ENCODE results near the gene DPP3.

DPP3 gene

GRCh38 chr11:66443602-66444001 is 36.6 kb upstream of the DPP3 start:
- no peak overlapping the region for H3K4me3 ChIP-seq
- no peak overlapping the region for H3K27ac ChIP-seq
- H3K36me3 ChIP-seq (ENCODE audit: insufficient read depth, low read length): no peaks in the 10 kb centered on the region
- H3K9ac ChIP-seq (ENCODE audit: insufficient read length): no peak overlapping the region
- no peak for DNase-seq (ENCODE audit: low read depth, low spot score)
- TF ChIP-seq FOXP2 (optimal IDR thresholded peaks at IDR 0.05; ENCODE audit: control extremely low read depth, extremely low read length, insufficient read depth) (no peak), POLR2AphosphoS5 (IDR thresholded peaks at IDR 0.05; ENCODE audit: borderline replicate concordance, low read depth, low read length) (no peak), EZH2 (IDR thresholded peaks at IDR 0.05) (no peak)
- H3K9me3 ChIP-seq (ENCODE audit: low read depth, low read length): no peaks in the 10 kb centered on the region

- TF ChIP-seq EZH2 (IDR thresholded peaks at IDR 0.05) (no peak), POLR2AphosphoS5 (IDR thresholded peaks at IDR 0.05; ENCODE audit: borderline replicate concordance, low read depth, low read length) (no peak), FOXP2 (optimal IDR thresholded peaks at IDR 0.05; ENCODE audit: control extremely low read depth, extremely low read length, insufficient read depth) (no peak)
- H3K9me3 ChIP-seq (ENCODE audit: low read depth, low read length): no peaks in the 10 kb centered on the region
- H3K4me3 ChIP-seq: no peak overlapping the region
- DNase-seq (ENCODE audit: low read depth, low spot score): no peak
- H3K36me3 ChIP-seq (ENCODE audit: insufficient read depth, low read length): no peaks in the 10 kb centered on the region
- no peak overlapping the region for H3K27ac ChIP-seq
- H3K9ac ChIP-seq (ENCODE audit: insufficient read length): no peak overlapping the region
Observed at GRCh38 chr11:66447012-66447411, 33.2 kb upstream of the DPP3 start.

DNA sequence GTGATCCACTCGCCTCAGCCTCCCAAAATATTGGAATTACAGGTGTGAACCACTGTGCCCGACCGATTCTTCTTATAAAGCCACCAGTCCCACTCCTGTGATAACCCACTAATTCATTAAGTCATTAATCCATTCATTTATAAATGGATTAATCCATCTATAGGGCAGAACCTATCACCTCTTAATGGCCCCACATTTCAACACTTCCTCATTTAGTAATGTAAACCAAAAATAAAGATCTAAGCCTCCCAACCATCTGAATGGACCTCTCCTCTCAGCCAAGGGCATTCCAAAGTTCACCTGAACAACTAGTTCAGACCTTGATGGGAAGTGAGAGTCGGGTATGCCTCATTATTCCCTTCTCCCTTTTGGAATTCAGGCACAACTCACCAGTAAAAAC is 31.7 kb upstream of the DPP3 start:
- Histone ChIP-seq H3K9me3 (ENCODE audit: low read depth, low read length) (no peaks in the 10 kb centered on the region), H3K4me3 (no peak overlapping the region)
- DNase-seq (ENCODE audit: low read depth, low spot score): no peak

DNA sequence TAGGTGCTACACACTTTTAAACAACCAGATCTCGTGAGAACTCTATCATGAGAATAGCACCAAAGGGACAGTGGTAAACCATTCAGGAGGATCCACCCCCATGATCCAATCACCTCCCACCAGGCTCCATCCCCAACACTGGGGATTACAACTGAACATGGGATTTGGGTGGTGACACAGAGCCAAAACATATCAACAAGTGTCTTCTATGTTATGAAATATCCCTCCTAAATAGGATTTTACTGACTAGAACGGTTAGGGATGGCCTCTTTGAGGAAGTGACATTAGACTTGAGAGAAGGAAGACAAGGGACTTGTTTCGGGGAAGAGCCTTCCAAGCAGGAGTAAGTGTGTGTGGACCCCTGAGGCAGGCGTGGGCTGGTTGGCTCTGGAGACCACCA is 29.7 kb upstream of the DPP3 start:
- H3K27ac ChIP-seq: no peak overlapping the region
- no peaks in the 10 kb centered on the region for H3K36me3 ChIP-seq (ENCODE audit: insufficient read depth, low read length)
- H3K4me3 ChIP-seq: no peak overlapping the region
- TF ChIP-seq POLR2AphosphoS5 (IDR thresholded peaks at IDR 0.05; ENCODE audit: borderline replicate concordance, low read depth, low read length): no peak
- TF ChIP-seq FOXP2 (optimal IDR thresholded peaks at IDR 0.05; ENCODE audit: control extremely low read depth, extremely low read length, insufficient read depth): no peak
- no peak for TF ChIP-seq EZH2 (IDR thresholded peaks at IDR 0.05)
- H3K9me3 ChIP-seq (ENCODE audit: low read depth, low read length): no peaks in the 10 kb centered on the region
- DNase-seq (ENCODE audit: low read depth, low spot score): no peak
- H3K9ac ChIP-seq (ENCODE audit: insufficient read length): no peak overlapping the region

More for the DNA sequence above, 31.7 kb upstream of the DPP3 start:
- no peak for TF ChIP-seq EZH2 (IDR thresholded peaks at IDR 0.05)
- no peak for TF ChIP-seq FOXP2 (optimal IDR thresholded peaks at IDR 0.05; ENCODE audit: control extremely low read depth, extremely low read length, insufficient read depth)
- no peak for TF ChIP-seq POLR2AphosphoS5 (IDR thresholded peaks at IDR 0.05; ENCODE audit: borderline replicate concordance, low read depth, low read length)
- Histone ChIP-seq H3K27ac (no peak overlapping the region), H3K9ac (ENCODE audit: insufficient read length) (no peak overlapping the region), H3K36me3 (ENCODE audit: insufficient read depth, low read length) (no peaks in the 10 kb centered on the region)

DNA sequence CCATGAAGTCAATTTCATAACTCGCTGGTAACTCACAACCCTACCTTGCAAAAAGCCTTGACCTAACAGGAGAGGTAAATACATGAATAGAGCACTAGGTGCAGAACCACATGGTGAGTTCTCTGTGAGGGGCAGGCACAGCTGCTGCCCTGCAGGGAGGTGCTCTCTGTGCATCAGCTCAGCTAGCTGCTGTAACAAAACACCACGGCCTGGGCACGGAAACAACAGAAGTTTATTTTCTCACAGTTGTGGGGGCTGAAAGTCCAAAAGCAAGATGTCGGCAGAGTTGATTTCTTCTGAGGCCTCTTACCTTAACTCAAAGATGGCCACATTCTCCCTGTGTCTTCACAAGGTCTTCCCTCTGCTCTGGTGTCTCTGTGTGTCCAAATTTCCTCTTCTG is 28.6 kb upstream of the DPP3 start:
- Histone ChIP-seq H3K27ac (no peak overlapping the region), H3K9ac (ENCODE audit: insufficient read length) (no peak overlapping the region), H3K9me3 (ENCODE audit: low read depth, low read length) (no peaks in the 10 kb centered on the region), H3K4me3 (no peak overlapping the region), H3K36me3 (ENCODE audit: insufficient read depth, low read length) (no peaks in the 10 kb centered on the region)
- no peak for DNase-seq (ENCODE audit: low read depth, low spot score)
- TF ChIP-seq POLR2AphosphoS5 (IDR thresholded peaks at IDR 0.05; ENCODE audit: borderline replicate concordance, low read depth, low read length) (no peak), FOXP2 (optimal IDR thresholded peaks at IDR 0.05; ENCODE audit: control extremely low read depth, extremely low read length, insufficient read depth) (no peak), EZH2 (IDR thresholded peaks at IDR 0.05) (no peak)

- TF ChIP-seq POLR2AphosphoS5 (IDR thresholded peaks at IDR 0.05; ENCODE audit: borderline replicate concordance, low read depth, low read length): no peak
- no peak for TF ChIP-seq EZH2 (IDR thresholded peaks at IDR 0.05)
- TF ChIP-seq FOXP2 (optimal IDR thresholded peaks at IDR 0.05; ENCODE audit: control extremely low read depth, extremely low read length, insufficient read depth): no peak
- Histone ChIP-seq H3K9me3 (ENCODE audit: low read depth, low read length) (no peaks in the 10 kb centered on the region), H3K4me3 (no peak overlapping the region), H3K36me3 (ENCODE audit: insufficient read depth, low read length) (no peaks in the 10 kb centered on the region), H3K27ac (no peak overlapping the region), H3K9ac (ENCODE audit: insufficient read length) (no peak overlapping the region)
- DNase-seq (ENCODE audit: low read depth, low spot score): no peak
Observed at GRCh38 chr11:66454247-66454646, 26.0 kb upstream of the DPP3 start.

GRCh38 chr11:66454828-66455227 is 25.4 kb upstream of the DPP3 start:
- TF ChIP-seq POLR2AphosphoS5 (IDR thresholded peaks at IDR 0.05; ENCODE audit: borderline replicate concordance, low read depth, low read length): no peak
- no peak for TF ChIP-seq FOXP2 (optimal IDR thresholded peaks at IDR 0.05; ENCODE audit: control extremely low read depth, extremely low read length, insufficient read depth)
- TF ChIP-seq EZH2 (IDR thresholded peaks at IDR 0.05): no peak
- Histone ChIP-seq H3K36me3 (ENCODE audit: insufficient read depth, low read length) (no peaks in the 10 kb centered on the region), H3K27ac (no peak overlapping the region), H3K9ac (ENCODE audit: insufficient read length) (no peak overlapping the region), H3K9me3 (ENCODE audit: low read depth, low read length) (no peaks in the 10 kb centered on the region), H3K4me3 (no peak overlapping the region)
- DNase-seq (ENCODE audit: low read depth, low spot score): no peak

DNA sequence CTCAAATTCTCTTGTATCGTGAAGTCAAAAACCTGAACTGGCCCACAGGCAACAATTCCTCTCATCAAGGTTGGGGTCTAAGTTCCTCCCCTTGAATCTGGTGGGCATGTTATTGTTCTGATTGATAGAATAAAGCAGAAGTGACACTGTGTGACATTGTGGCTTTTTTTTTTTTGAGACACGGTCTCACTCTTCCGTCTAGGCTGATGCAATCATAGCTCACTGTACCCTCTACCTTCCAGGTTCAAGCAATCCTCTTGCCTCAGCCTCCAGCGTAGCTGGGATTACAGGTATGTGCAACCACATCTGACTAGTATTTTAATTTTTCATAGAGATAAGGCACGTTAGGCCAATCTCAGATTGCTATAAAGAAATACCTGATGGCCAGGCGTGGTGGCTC is 22.4 kb upstream of the DPP3 start:
- Histone ChIP-seq H3K9me3 (ENCODE audit: low read depth, low read length) (no peaks in the 10 kb centered on the region), H3K4me3 (no peak overlapping the region), H3K27ac (no peak overlapping the region), H3K36me3 (ENCODE audit: insufficient read depth, low read length) (no peaks in the 10 kb centered on the region), H3K9ac (ENCODE audit: insufficient read length) (no peak overlapping the region)
- no peak for TF ChIP-seq EZH2 (IDR thresholded peaks at IDR 0.05)
- no peak for TF ChIP-seq POLR2AphosphoS5 (IDR thresholded peaks at IDR 0.05; ENCODE audit: borderline replicate concordance, low read depth, low read length)
- no peak for TF ChIP-seq FOXP2 (optimal IDR thresholded peaks at IDR 0.05; ENCODE audit: control extremely low read depth, extremely low read length, insufficient read depth)
- DNase-seq (ENCODE audit: low read depth, low spot score): no peak

DNA sequence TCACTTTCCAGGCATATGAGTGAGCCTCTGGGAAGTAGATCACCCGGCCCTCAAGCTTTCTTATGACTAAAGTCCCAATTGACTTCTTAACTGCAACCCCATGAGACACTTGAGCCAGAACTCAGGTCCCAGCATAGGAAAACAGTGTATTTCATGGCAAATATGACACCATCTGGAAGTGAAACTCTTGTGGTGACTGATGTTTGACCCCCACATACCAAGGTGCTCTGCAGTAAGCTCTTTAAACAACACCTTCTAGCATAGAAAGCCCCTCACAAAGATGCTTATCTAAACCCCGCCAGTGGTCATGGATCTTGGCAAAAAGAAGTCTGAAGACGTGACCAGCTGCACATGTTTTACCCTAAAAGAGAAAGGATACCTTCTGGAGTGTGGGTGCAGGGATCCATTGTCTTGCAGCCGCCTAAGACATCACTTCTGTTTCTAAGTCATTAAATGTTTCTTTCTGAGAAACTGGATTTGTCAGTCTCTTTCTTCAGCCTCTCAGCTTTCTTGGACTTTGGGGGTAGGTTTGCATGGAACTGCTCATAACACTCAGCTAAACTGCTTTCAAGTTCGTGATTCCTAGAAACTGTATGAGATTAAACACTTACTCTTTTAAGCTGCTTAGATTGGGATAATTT is 21.0 kb upstream of the DPP3 start:
- Histone ChIP-seq H3K9ac (ENCODE audit: insufficient read length) (no peak overlapping the region), H3K27ac (no peak overlapping the region)
- no peak for DNase-seq (ENCODE audit: low read depth, low spot score)

More for the DNA sequence above, 21.0 kb upstream of the DPP3 start:
- TF ChIP-seq POLR2AphosphoS5 (IDR thresholded peaks at IDR 0.05; ENCODE audit: borderline replicate concordance, low read depth, low read length) (no peak), FOXP2 (optimal IDR thresholded peaks at IDR 0.05; ENCODE audit: control extremely low read depth, extremely low read length, insufficient read depth) (no peak), EZH2 (IDR thresholded peaks at IDR 0.05) (no peak)
- Histone ChIP-seq H3K9me3 (ENCODE audit: low read depth, low read length) (no peaks in the 10 kb centered on the region), H3K4me3 (no peak overlapping the region), H3K36me3 (ENCODE audit: insufficient read depth, low read length) (no peaks in the 10 kb centered on the region)

Measured in SK-N-MC (cell line).